HCT116 (cell line): Measurements from ENCODE around the gene NUDT16. TPM values are rescaled to one million over a fixed set of nuclear protein-coding genes. Genes with fewer than 3 reads are reported as not detected.

Experiments
- ATAC-seq: fragments of 200-7000 bp; cut with Tn5 transposase; 2 replicates; pipeline ENCODE4 v1.9.1; 2020; ENCODE audit warnings: mild to moderate bottlenecking, moderate library complexity
- BruUV-seq: library from RNA; stranded (reverse); fragments of 400-500 nt; replicated peaks from 2 replicates; lab custom pipeline; 2021; lab: Mats Ljungman, UMichigan
- CTCF ChIA-PET: fragments of 300-600 bp; sonication (Branson Sonifier 250); formaldehyde crosslinking; loops from one replicate; lab custom pipeline; 2021; ENCODE audit warnings: antibody characterized with exemption; lab: Charles Lee
- POLR2A ChIA-PET: fragments of 300-600, 350-600 bp; sonication (Branson Sonifier 250); formaldehyde crosslinking; loops from one replicate; lab custom pipeline; 2021; ENCODE audit warnings: antibody characterized with exemption; lab: Charles Lee
- RAD21 ChIA-PET, 2 experiments: fragments of 300-600 bp; sonication (Branson Sonifier 250); formaldehyde crosslinking; loops; one replicate each; lab custom pipeline; 2023; ENCODE audit warnings: low total read pairs in 2 of 2; ENCODE audit not compliant: uncharacterized antibody in 2 of 2, unreplicated experiment in 2 of 2, low non-redundant PET in 1 of 2; lab: Charles Lee
- DNase-seq: peaks from one replicate; pipeline ENCODE4 v3.0.0-alpha.2; 2010; ENCODE audit warnings: low read depth, low spot score
- H2AFZ ChIP-seq: fragments of 200-600 bp; shearing (Covaris generic), sonication (generic); 2 replicates; pipeline ENCODE4 v1.6.1; 2017; ENCODE audit warnings: low read depth, mixed run types, mixed read lengths, antibody characterized with exemption, low read length; ENCODE audit not compliant: poor library complexity, severe bottlenecking
- H3K27ac ChIP-seq: 2 replicates; pipeline ENCODE4 v1.5.1; 2012; ENCODE audit warnings: low read depth, low read length
- H3K27me3 ChIP-seq: fragments of 200-600 bp; sonication (generic); 2 replicates; pipeline ENCODE4 v1.6.1; 2016; ENCODE audit warnings: mixed run types, low read length, mixed read lengths; ENCODE audit not compliant: insufficient read depth
- H3K36me3 ChIP-seq, 2 experiments: fragments of 200-500 bp in 1 of 2; fragments of 200-600 bp in 1 of 2; sonication (Bioruptor generic) in 1 of 2; sonication (generic) in 1 of 2; 2 replicates each; pipeline versions ENCODE4 v1.5.1 to v1.6.1; 2014 to 2016; ENCODE audit warnings: low read length in 2 of 2, inconsistent platforms in 1 of 2, mixed read lengths in 1 of 2, mixed run types in 1 of 2; ENCODE audit not compliant: insufficient read depth in 2 of 2, control insufficient read depth in 1 of 2
- H3K4me1 ChIP-seq, 2 experiments: fragments of 200-600 bp in 1 of 2; sonication (generic) in 1 of 2; 2 replicates each; pipeline versions ENCODE4 v1.5.1 to v1.6.1; 2012 to 2017; ENCODE audit warnings: low read length in 2 of 2, inconsistent platforms in 1 of 2, mild to moderate bottlenecking in 1 of 2, mixed read lengths in 1 of 2, mixed run types in 1 of 2, moderate library complexity in 1 of 2; ENCODE audit not compliant: insufficient read depth in 2 of 2, control insufficient read depth in 1 of 2
- H3K4me2 ChIP-seq: fragments of 200-600 bp; sonication (generic); 2 replicates; pipeline ENCODE4 v1.6.1; 2017; ENCODE audit warnings: mixed run types, low read length, mixed read lengths
- H3K4me3 ChIP-seq, 2 experiments: fragments of 200-600 bp in 1 of 2; sonication (generic) in 1 of 2; replicated peaks in 1 of 2; 2 replicates each; pipeline ENCODE4 v1.5.1; 2011 to 2016; ENCODE audit warnings: low read length in 2 of 2, control low read depth in 1 of 2, low read depth in 1 of 2, mild to moderate bottlenecking in 1 of 2, mixed read lengths in 1 of 2, mixed run types in 1 of 2
- H3K79me2 ChIP-seq: fragments of 200-600 bp; sonication (generic); 2 replicates; pipeline ENCODE4 v1.6.1; 2017; ENCODE audit warnings: mild to moderate bottlenecking, mixed run types, low read length, moderate library complexity, mixed read lengths; ENCODE audit not compliant: insufficient read depth
- H3K9ac ChIP-seq: fragments of 200-600 bp; sonication (generic); 2 replicates; pipeline ENCODE4 v1.6.1; 2016; ENCODE audit warnings: low read length, mixed read lengths
- H3K9me2 ChIP-seq: fragments of 200-600 bp; sonication (generic), shearing (Covaris generic); 2 replicates; pipeline ENCODE4 v1.6.1; 2017; ENCODE audit warnings: mixed run types, mild to moderate bottlenecking, moderate library complexity; ENCODE audit not compliant: insufficient read depth
- H3K9me3 ChIP-seq, 2 experiments: fragments of 200-500 bp in 1 of 2; fragments of 200-600 bp in 1 of 2; sonication (Bioruptor generic) in 1 of 2; sonication (generic) in 1 of 2; 2 replicates each; pipeline ENCODE4 v1.6.1; 2014 to 2017; ENCODE audit warnings: low read length in 2 of 2, mixed read lengths in 2 of 2, inconsistent platforms in 1 of 2, low read depth in 1 of 2, mild to moderate bottlenecking in 1 of 2, mixed run types in 1 of 2, moderate library complexity in 1 of 2; ENCODE audit not compliant: control insufficient read depth in 1 of 2, insufficient read depth in 1 of 2
- H4K20me1 ChIP-seq: fragments of 200-600 bp; sonication (generic), shearing (Covaris generic); 2 replicates; pipeline ENCODE4 v1.6.1; 2017; ENCODE audit warnings: mixed run types, mild to moderate bottlenecking, moderate library complexity; ENCODE audit not compliant: insufficient read depth
- EZH2phosphoT487 ChIP-seq: fragments of 200-600 bp; IDR thresholded peaks from 2 replicates; pipeline ENCODE4 v1.6.1; 2018; ENCODE audit warnings: antibody characterized with exemption, borderline replicate concordance
- SRF ChIP-seq: IDR thresholded peaks from 2 replicates; pipeline ENCODE4 v1.6.1; 2012; ENCODE audit warnings: low read depth
- TCF7L2 ChIP-seq: IDR thresholded peaks from 2 replicates; pipeline ENCODE4 v1.7.0; 2011; ENCODE audit warnings: borderline replicate concordance, inconsistent platforms; ENCODE audit not compliant: insufficient read depth, insufficient read length; ENCODE audit errors: extremely low read depth
- ZFX ChIP-seq: fragments of 450-650 bp; IDR thresholded peaks from 2 replicates; pipeline ENCODE4 v1.6.1; 2017
- intact Hi-C: fragments of 100-400 bp; cut with micrococcal nuclease; formaldehyde crosslinking; loops from 2 replicates; pipeline ENCODE4 v1.10.0; 2022
- total RNA-seq: library from RNA; stranded (reverse); gene quantifications from one replicate; pipeline ENCODE4 v1.2.1, GENCODE V29; 2021; ENCODE audit not compliant: unreplicated experiment
- TF ChIP-seq, protein P1 (sequence below): IDR thresholded peaks from 2 replicates; pipeline ENCODE4 v1.6.1; 2012; ENCODE audit warnings: low read depth

The NUDT16 gene
- total RNA-seq, 1 experiment from 2014 or later, result 9.7 TPM

DNA sequence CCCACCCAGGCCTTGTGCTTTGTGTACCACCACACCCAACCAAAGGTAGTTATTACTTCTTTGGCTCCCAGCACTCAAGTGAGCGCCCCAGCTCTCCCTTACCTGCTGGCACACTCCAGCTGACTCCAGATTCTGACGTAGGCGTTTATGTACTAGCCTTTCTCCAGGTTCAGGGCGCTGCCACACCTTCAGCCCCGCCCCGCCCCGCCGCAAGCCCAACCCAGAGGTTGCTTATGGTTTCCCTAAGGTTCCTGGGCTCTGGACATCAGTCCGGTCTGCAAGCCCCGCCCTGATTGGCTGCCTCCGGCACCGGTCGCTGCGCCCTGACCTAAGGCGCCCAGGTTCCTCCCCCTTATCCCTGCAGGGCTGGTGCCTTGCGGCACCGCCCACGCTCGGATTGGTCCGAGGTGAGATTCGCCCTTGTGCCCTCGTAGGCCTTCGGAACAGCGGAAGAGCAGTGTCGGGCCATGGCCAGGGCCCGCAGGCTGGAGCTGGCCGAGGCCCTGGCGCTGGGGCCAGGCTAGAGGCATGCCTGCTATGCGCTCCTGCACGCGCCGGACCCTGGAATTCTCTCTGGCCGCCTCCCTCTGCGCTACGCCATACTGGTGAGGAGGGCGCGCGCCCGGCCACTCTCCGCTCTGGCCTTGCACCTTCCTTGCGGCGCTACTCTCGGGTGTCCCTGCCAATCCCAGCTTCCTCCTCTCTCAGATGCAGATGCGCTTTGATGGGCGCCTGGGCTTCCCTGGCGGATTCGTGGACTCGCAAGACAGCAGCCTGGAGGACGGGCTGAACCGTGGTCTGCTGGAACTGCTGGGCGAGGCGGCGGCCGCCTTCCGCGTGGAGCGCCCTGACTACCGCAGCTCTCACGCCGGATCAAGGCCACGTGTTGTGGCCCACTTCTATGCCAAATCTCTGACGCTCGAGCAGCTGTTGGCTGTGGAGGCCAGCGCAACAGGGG, 19.8 kb upstream of the NUDT16 start (continued):
- TF ChIP-seq, protein P1, sequence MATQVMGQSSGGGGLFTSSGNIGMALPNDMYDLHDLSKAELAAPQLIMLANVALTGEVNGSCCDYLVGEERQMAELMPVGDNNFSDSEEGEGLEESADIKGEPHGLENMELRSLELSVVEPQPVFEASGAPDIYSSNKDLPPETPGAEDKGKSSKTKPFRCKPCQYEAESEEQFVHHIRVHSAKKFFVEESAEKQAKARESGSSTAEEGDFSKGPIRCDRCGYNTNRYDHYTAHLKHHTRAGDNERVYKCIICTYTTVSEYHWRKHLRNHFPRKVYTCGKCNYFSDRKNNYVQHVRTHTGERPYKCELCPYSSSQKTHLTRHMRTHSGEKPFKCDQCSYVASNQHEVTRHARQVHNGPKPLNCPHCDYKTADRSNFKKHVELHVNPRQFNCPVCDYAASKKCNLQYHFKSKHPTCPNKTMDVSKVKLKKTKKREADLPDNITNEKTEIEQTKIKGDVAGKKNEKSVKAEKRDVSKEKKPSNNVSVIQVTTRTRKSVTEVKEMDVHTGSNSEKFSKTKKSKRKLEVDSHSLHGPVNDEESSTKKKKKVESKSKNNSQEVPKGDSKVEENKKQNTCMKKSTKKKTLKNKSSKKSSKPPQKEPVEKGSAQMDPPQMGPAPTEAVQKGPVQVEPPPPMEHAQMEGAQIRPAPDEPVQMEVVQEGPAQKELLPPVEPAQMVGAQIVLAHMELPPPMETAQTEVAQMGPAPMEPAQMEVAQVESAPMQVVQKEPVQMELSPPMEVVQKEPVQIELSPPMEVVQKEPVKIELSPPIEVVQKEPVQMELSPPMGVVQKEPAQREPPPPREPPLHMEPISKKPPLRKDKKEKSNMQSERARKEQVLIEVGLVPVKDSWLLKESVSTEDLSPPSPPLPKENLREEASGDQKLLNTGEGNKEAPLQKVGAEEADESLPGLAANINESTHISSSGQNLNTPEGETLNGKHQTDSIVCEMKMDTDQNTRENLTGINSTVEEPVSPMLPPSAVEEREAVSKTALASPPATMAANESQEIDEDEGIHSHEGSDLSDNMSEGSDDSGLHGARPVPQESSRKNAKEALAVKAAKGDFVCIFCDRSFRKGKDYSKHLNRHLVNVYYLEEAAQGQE, result no peak
- TF ChIP-seq ZFX, result peak; percentile 89
- no peak for TF ChIP-seq EZH2phosphoT487

DNA sequence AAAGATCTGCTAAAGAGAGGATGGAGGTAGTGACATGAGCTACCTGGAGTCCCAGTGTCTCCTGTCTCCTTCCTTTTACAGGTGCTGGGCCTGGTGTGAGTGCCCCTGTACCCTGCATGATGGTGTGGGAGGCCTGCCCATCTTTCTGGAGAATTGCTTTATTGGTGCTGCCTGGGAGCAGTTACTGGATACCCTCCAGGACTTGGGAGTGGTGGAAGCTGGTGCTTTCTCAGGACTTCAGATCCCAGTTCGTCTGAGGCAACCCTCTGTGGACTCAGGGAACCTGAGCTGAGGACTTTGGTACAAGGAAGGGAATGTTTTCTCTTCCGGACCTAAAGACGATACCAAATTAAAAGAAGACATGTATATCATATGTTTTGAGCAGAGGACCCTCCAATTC, 18.3 kb upstream of the NUDT16 start:
- TF ChIP-seq TCF7L2 (no peak), SRF (no peak), EZH2phosphoT487 (no peak)
- no peaks in the 10 kb centered on the region for H3K36me3 ChIP-seq
- H3K9ac ChIP-seq, result no peak overlapping the region
- H3K27ac ChIP-seq, result no peak overlapping the region
- peak overlapping the region; percentile 96 for H3K4me2 ChIP-seq
- intact Hi-C loops, result no loop called here
- RAD21 ChIA-PET, result no interaction called here
- H3K4me1 ChIP-seq, result peaks cover 5 to 20% of the 10 kb centered on the region in 2 experiments; a peak in 2 of 4 replicates
- H3K27me3 ChIP-seq, result no peaks in the 10 kb centered on the region
- no peaks in the 10 kb centered on the region for H3K9me3 ChIP-seq
- POLR2A ChIA-PET, result no interaction called here
- no peak for DNase-seq
- BruUV-seq, result no TSS peak
- H2AFZ ChIP-seq, result no peak overlapping the region
- H3K4me3 ChIP-seq, result no peak overlapping the region
- no peak for ATAC-seq
- H4K20me1 ChIP-seq, result no peaks in the 10 kb centered on the region
- H3K9me2 ChIP-seq, result no peaks in the 10 kb centered on the region
- peaks cover 17% of the 10 kb centered on the region for H3K79me2 ChIP-seq
- CTCF ChIA-PET, result no interaction called here
